ENCODE results near the gene ITPR1.

ITPR1 gene

GRCh38 chr3:4672725-4673275 lies 179.7 kb downstream of the ITPR1 start:
- TF ChIP-seq ZFP30 (CRISPR knock-in tag; IDR thresholded peaks at IDR 0.05) (no peak), TCF4 (CRISPR knock-in tag; IDR thresholded peaks at IDR 0.05; ENCODE audit: borderline replicate concordance) (no peak), POU6F1 (CRISPR knock-in tag; IDR thresholded peaks at IDR 0.05; ENCODE audit: borderline replicate concordance, low read depth) (no peak), ZC3H10 (CRISPR knock-in tag; IDR thresholded peaks at IDR 0.05) (no peak), ZFP3 (CRISPR knock-in tag; IDR thresholded peaks at IDR 0.05) (no peak), PPARA (CRISPR knock-in tag; IDR thresholded peaks at IDR 0.05; ENCODE audit: borderline replicate concordance) (no peak), SNAI2 (CRISPR knock-in tag; IDR thresholded peaks at IDR 0.05) (no peak), RARB (CRISPR knock-in tag; IDR thresholded peaks at IDR 0.05) (no peak), CSDC2 (CRISPR knock-in tag; IDR thresholded peaks at IDR 0.05) (no peak), ESRRG (CRISPR knock-in tag; IDR thresholded peaks at IDR 0.05) (no peak), TSHZ2 (CRISPR knock-in tag; IDR thresholded peaks at IDR 0.05) (no peak), GLIS3 (CRISPR knock-in tag; IDR thresholded peaks at IDR 0.05) (no peak), TOX (CRISPR knock-in tag; IDR thresholded peaks at IDR 0.05; ENCODE audit: borderline replicate concordance) (no peak), CSRNP3 (CRISPR knock-in tag; IDR thresholded peaks at IDR 0.05) (no peak)
- no peak for ATAC-seq

GRCh38 chr3:4674216-4674615 lies 181.1 kb downstream of the ITPR1 start:
- ATAC-seq: no peak
- TF ChIP-seq RARB (CRISPR knock-in tag; IDR thresholded peaks at IDR 0.05): no peak
- no peak for TF ChIP-seq TCF4 (CRISPR knock-in tag; IDR thresholded peaks at IDR 0.05; ENCODE audit: borderline replicate concordance)
- TF ChIP-seq SNAI2 (CRISPR knock-in tag; IDR thresholded peaks at IDR 0.05): no peak
- TF ChIP-seq CSDC2 (CRISPR knock-in tag; IDR thresholded peaks at IDR 0.05): no peak
- TF ChIP-seq OSR1 (CRISPR knock-in tag; IDR thresholded peaks at IDR 0.05): no peak
- no peak for TF ChIP-seq POU6F1 (CRISPR knock-in tag; IDR thresholded peaks at IDR 0.05; ENCODE audit: borderline replicate concordance, low read depth)
- TF ChIP-seq ARNTL (CRISPR knock-in tag; IDR thresholded peaks at IDR 0.05; ENCODE audit: borderline replicate concordance, low read depth): no peak
- TF ChIP-seq TOX (CRISPR knock-in tag; IDR thresholded peaks at IDR 0.05; ENCODE audit: borderline replicate concordance): no peak
- TF ChIP-seq PPARA (CRISPR knock-in tag; IDR thresholded peaks at IDR 0.05; ENCODE audit: borderline replicate concordance): no peak
- no peak for TF ChIP-seq ZNF565 (CRISPR knock-in tag; conservative IDR thresholded peaks at IDR 0.05; ENCODE audit: low read depth)
- TF ChIP-seq ZNF70 (CRISPR knock-in tag; IDR thresholded peaks at IDR 0.05): no peak
- no peak for TF ChIP-seq CREB5 (CRISPR knock-in tag; IDR thresholded peaks at IDR 0.05; ENCODE audit: low read depth)

GRCh38 chr3:4675704-4676103 lies 182.6 kb downstream of the ITPR1 start:
- no peak for TF ChIP-seq TCF4 (CRISPR knock-in tag; IDR thresholded peaks at IDR 0.05; ENCODE audit: borderline replicate concordance)
- no peak for TF ChIP-seq ZC3H10 (CRISPR knock-in tag; IDR thresholded peaks at IDR 0.05)
- TF ChIP-seq ESRRG (CRISPR knock-in tag; IDR thresholded peaks at IDR 0.05): no peak
- no peak for TF ChIP-seq SNAI2 (CRISPR knock-in tag; IDR thresholded peaks at IDR 0.05)
- no peak for TF ChIP-seq RARB (CRISPR knock-in tag; IDR thresholded peaks at IDR 0.05)
- no peak for ATAC-seq

Measured in SK-N-SH treated with all-trans-retinoic acid at 6 μM for 48 hours (cell line).